Esophagus squamous epithelium (tissue), 4 donors: ENCODE results near the gene ZNF433.

ENCODE experiments used
- POLR2A ChIP-seq, 4 donors: fragments of 450-650 bp; IDR thresholded peaks; one replicate each; pipeline ENCODE4 v1.6.1; 2017; ENCODE audit warnings: antibody characterized with exemption in 4 of 4, mild to moderate bottlenecking in 4 of 4, moderate library complexity in 3 of 4
- TF ChIP-seq, protein P1 (sequence below), 6 experiments: fragments of 450-650 bp in 4 of 6; fragments of 200-600 bp in 2 of 6; sonication (generic) in 2 of 6; IDR thresholded peaks; one replicate each; pipeline ENCODE4 v1.5.1; 2016 to 2019; ENCODE audit warnings: antibody characterized with exemption in 6 of 6, mild to moderate bottlenecking in 4 of 6, moderate library complexity in 4 of 6

DNA sequence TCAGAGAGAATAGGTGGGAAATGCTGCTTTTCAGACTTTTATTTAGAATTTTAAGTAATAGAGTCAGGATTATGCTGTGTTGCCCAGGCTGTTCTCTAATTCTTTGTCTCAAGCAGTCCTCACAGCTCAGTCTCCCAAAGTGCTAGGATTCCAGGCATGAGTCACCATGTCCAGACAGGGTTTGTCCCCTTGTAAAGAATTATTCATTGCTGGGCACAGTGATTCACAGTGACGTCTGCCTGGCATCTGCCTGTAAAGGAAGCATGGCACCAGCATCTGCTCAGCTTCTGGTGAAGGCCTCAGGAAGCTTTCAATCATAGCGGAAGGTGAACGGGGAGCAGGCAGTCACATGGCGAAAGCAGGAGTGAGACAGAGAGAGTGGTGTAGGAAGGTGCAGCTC is 53.0 kb downstream of the ZNF433 start:
- TF ChIP-seq, protein P1, sequence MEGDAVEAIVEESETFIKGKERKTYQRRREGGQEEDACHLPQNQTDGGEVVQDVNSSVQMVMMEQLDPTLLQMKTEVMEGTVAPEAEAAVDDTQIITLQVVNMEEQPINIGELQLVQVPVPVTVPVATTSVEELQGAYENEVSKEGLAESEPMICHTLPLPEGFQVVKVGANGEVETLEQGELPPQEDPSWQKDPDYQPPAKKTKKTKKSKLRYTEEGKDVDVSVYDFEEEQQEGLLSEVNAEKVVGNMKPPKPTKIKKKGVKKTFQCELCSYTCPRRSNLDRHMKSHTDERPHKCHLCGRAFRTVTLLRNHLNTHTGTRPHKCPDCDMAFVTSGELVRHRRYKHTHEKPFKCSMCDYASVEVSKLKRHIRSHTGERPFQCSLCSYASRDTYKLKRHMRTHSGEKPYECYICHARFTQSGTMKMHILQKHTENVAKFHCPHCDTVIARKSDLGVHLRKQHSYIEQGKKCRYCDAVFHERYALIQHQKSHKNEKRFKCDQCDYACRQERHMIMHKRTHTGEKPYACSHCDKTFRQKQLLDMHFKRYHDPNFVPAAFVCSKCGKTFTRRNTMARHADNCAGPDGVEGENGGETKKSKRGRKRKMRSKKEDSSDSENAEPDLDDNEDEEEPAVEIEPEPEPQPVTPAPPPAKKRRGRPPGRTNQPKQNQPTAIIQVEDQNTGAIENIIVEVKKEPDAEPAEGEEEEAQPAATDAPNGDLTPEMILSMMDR (IDR thresholded peaks at IDR 0.05): no peak
- TF ChIP-seq POLR2A (IDR thresholded peaks at IDR 0.05): no peak
